Endothelial cell of umbilical vein (primary cell): ENCODE data around the gene CACHD1. TPM values are rescaled to one million over a fixed set of nuclear protein-coding genes. Genes with fewer than 3 reads are reported as not detected.
A peak's percentile ranks its signal among the peaks of the same experiment; 100 is the strongest.

Source experiments
- BruUV-seq: library from RNA; stranded (reverse); fragments of 400-500 nt; replicated peaks from 2 replicates; lab custom pipeline; 2021; lab: Mats Ljungman, UMichigan
- CTCF ChIA-PET: fragments of 300-600, 350-600 bp; sonication (Branson Sonifier 250); formaldehyde crosslinking; loops from one replicate; lab custom pipeline; 2021; ENCODE audit warnings: antibody characterized with exemption, inconsistent platforms; lab: Charles Lee
- POLR2A ChIA-PET: fragments of 300-600, 350-600 bp; sonication (Branson Sonifier 250); formaldehyde crosslinking; loops from one replicate; lab custom pipeline; 2021; ENCODE audit warnings: antibody characterized with exemption, inconsistent platforms; lab: Charles Lee
- DNase-seq: peaks from one replicate; pipeline ENCODE4 v3.0.0-alpha.2; 2011; ENCODE audit warnings: low read depth, low spot score
- FAIRE-seq: peaks from 2 replicates; lab custom pipeline; 2011; peaks lifted over from hg19 to GRCh38; lab: Jason Lieb, UNC
- H2AFZ ChIP-seq: 2 replicates; pipeline ENCODE4 v1.6.0; 2012; ENCODE audit warnings: low read depth, low read length, control low read depth, inconsistent platforms
- H3K27ac ChIP-seq: 2 replicates; pipeline ENCODE4 v1.5.1; 2011; ENCODE audit warnings: low read depth, mild to moderate bottlenecking, control low read depth, low read length, moderate library complexity; ENCODE audit not compliant: insufficient read depth
- H3K27me3 ChIP-seq, 2 experiments: 2 replicates each; pipeline versions ENCODE4 v1.6.0 to v1.6.1; 2011; ENCODE audit warnings: low read length in 2 of 2, mixed read lengths in 1 of 2; ENCODE audit not compliant: control insufficient read depth in 2 of 2, insufficient read depth in 2 of 2
- H3K36me3 ChIP-seq, 2 experiments: 2 replicates in 1 of 2; 3 replicates in 1 of 2; pipeline ENCODE4 v1.5.1; 2011; ENCODE audit warnings: low read length in 2 of 2, mild to moderate bottlenecking in 1 of 2, moderate library complexity in 1 of 2; ENCODE audit not compliant: control insufficient read depth in 2 of 2, insufficient read depth in 2 of 2; ENCODE audit errors: extremely low read depth in 1 of 2
- H3K4me1 ChIP-seq: 3 replicates; pipeline ENCODE4 v1.5.1; 2011; ENCODE audit warnings: mild to moderate bottlenecking, low read length; ENCODE audit not compliant: control insufficient read depth, insufficient read depth; ENCODE audit errors: extremely low read depth
- H3K4me2 ChIP-seq: 2 replicates; pipeline ENCODE4 v1.6.1; 2011; ENCODE audit warnings: low read length, control low read depth, mixed read lengths; ENCODE audit not compliant: insufficient read depth
- H3K4me3 ChIP-seq, 3 experiments: fragments of 200-600 bp in 1 of 3; sonication (generic), shearing (Covaris generic) in 1 of 3; replicated peaks in 1 of 3; 2 replicates each; pipeline ENCODE4 v1.5.1; 2011 to 2016; ENCODE audit warnings: control low read depth in 3 of 3, low read length in 3 of 3, mild to moderate bottlenecking in 2 of 3, inconsistent platforms in 1 of 3, low read depth in 1 of 3, moderate library complexity in 1 of 3; ENCODE audit not compliant: insufficient read depth in 1 of 3
- H3K79me2 ChIP-seq: 2 replicates; pipeline ENCODE4 v1.6.0; 2012; ENCODE audit warnings: low read length, inconsistent platforms; ENCODE audit not compliant: control insufficient read depth, insufficient read depth
- H3K9ac ChIP-seq: replicated peaks from 2 replicates; pipeline ENCODE3; 2011; ENCODE audit warnings: low read length, control low read depth; ENCODE audit not compliant: insufficient read depth; ENCODE audit errors: extremely low read depth
- H3K9me1 ChIP-seq: replicated peaks from 3 replicates; pipeline ENCODE4 v1.6.0; 2011; ENCODE audit warnings: mild to moderate bottlenecking, low read length; ENCODE audit not compliant: control insufficient read depth, insufficient read depth; ENCODE audit errors: extremely low read depth
- H3K9me3 ChIP-seq: replicated peaks from 2 replicates; pipeline ENCODE4 v1.5.1; 2012; ENCODE audit warnings: low read length, inconsistent platforms; ENCODE audit not compliant: control insufficient read depth, insufficient read depth
- H4K20me1 ChIP-seq: replicated peaks from 2 replicates; pipeline ENCODE3; 2011; ENCODE audit warnings: mild to moderate bottlenecking, low read length; ENCODE audit not compliant: control insufficient read depth, insufficient read depth; ENCODE audit errors: extremely low read depth
- FOS ChIP-seq: IDR thresholded peaks from 2 replicates; pipeline ENCODE4 v1.6.1; 2011; ENCODE audit warnings: mild to moderate bottlenecking, low read length, moderate library complexity, borderline replicate concordance; ENCODE audit not compliant: insufficient read depth
- JUN ChIP-seq: IDR thresholded peaks from 2 replicates; pipeline ENCODE4 v1.6.1; 2011; ENCODE audit warnings: borderline replicate concordance, low read depth; ENCODE audit not compliant: insufficient read length, insufficient read depth
- MYC ChIP-seq: IDR thresholded peaks from one replicate; pipeline ENCODE4 v1.6.1; 2011; ENCODE audit warnings: mild to moderate bottlenecking, low read depth, low read length
- POLR2AphosphoS5 ChIP-seq: IDR thresholded peaks from 2 replicates; pipeline ENCODE4 v1.6.1; 2012; ENCODE audit warnings: low read depth, mild to moderate bottlenecking, control low read depth, low read length, moderate library complexity; ENCODE audit not compliant: insufficient read depth
- dilution Hi-C: fragments of 300-500 bp; cut with MboI; formaldehyde crosslinking; loops from one replicate; pipeline ENCODE4 v1.15.0; 2019; ENCODE audit warnings: low sequenced_read_pairs; ENCODE audit not compliant: extremely low pct_ligation_motif_present
- intact Hi-C: fragments of 100-400 bp; cut with micrococcal nuclease; formaldehyde crosslinking; loops from one replicate; pipeline ENCODE4 v1.10.0; 2022
- polyA plus RNA-seq, 4 experiments: library from polyadenylated mRNA; depleted of rRNA in 3 of 4; stranded (reverse) in 3 of 4; unstranded in 1 of 4; fragments of >200 nt; gene quantifications; 2 replicates each; pipeline versions ENCODE4 v1.2.1 to v1.2.3, GENCODE V29; 2011 to 2012; ENCODE audit warnings: missing spikeins in 1 of 4
- total RNA-seq: library from RNA; stranded (reverse); gene quantifications from 2 replicates; pipeline ENCODE4 v1.2.3, GENCODE V29; 2021
- TF ChIP-seq, protein P1 (sequence below): IDR thresholded peaks from 2 replicates; pipeline ENCODE4 v1.6.1; 2011; ENCODE audit not compliant: insufficient read depth, insufficient read length

Gene CACHD1
- total and polyA plus RNA-seq, 2 donors (not counting 3 experiments of a cell fraction or from before 2014, with no cell fraction given) = 3.6 to 9.3 TPM

DNA sequence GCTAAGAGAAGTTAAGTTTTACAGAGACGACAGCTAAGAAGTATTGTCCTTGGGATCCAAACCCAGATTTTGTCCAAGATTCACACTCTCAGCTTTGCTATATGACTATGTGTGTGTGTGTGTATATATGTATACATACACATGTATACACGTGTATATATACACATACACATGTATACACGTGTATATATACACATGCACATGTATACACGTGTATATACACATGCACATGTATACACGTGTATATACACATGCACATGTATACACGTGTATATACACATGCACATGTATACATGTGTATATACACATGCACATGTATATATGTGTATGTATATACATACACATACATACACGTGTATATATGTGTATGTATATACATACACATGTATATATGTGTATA, 3.9 kb upstream of the CACHD1 start:
- H3K36me3 ChIP-seq = no peaks in the 10 kb centered on the region
- no peak for DNase-seq
- H3K9me3 ChIP-seq = no peaks in the 10 kb centered on the region
- no TSS peak for BruUV-seq
- no peak overlapping the region for H3K9ac ChIP-seq
- dilution Hi-C loops = no loop called here
- ChIA-PET POLR2A (no interaction called here), CTCF (no interaction called here)
- intact Hi-C loops = no loop called here
- H3K4me1 ChIP-seq = peaks cover 6% of the 10 kb centered on the region
- no peaks in the 10 kb centered on the region for H4K20me1 ChIP-seq
- no peak for FAIRE-seq
- H3K4me2 ChIP-seq = no peak overlapping the region
- TF ChIP-seq FOS (no peak), JUN (no peak)
- TF ChIP-seq, protein P1, sequence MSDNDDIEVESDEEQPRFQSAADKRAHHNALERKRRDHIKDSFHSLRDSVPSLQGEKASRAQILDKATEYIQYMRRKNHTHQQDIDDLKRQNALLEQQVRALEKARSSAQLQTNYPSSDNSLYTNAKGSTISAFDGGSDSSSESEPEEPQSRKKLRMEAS = no peak
- peaks cover 2% of the 10 kb centered on the region for H3K79me2 ChIP-seq
- no peak overlapping the region for H3K4me3 ChIP-seq
- no peak overlapping the region for H3K27ac ChIP-seq
- H3K9me1 ChIP-seq = no peaks in the 10 kb centered on the region
- H2AFZ ChIP-seq = no peak overlapping the region
- peaks cover 2 to 4% of the 10 kb centered on the region in 2 experiments for H3K27me3 ChIP-seq

DNA sequence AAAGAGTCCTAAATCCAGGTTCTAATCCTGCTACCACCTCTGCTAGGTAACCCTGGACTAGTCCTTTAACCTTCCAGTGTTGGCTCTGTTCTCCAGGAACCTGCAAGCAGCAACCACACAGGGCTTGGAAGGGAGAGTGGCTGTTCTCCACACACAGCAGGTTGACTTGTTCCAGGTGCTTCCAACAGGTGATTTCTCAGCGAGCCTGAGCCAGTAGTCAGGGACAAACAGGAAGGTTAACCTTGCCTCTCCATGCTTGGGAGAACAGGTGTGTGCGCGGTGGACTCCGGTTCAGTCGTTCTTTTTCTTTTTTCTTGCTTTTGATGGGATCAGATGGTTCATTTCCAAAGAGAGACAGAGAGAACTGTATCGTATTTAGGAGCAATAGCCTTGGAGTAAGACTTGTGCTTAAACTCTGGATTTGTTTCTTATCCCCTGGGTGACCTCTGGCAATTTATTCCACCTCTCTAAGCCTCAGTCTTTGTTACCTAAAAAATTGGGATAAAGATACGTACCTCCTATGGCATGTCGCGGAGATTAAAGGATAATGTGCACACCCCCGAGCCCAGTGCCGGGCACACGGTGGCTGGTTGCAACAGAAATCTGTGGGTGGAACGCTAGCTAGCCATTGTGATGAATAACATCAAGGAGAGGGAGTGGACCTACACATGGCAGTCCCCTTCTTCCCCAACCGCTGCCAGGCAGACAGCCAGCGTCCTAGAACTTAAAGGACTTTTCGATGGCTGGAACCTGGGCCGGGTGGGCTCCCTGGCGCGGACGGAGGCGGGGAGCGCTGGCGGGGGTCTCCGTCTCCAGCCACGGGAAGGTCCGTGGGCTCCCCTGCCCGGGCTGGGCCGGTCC, 583 bp upstream of the CACHD1 start:
- dilution Hi-C loops (no loop called here), intact Hi-C loops (no loop called here)
- peaks cover 2 to 4% of the 10 kb centered on the region in 2 experiments for H3K27me3 ChIP-seq
- ChIA-PET POLR2A (no interaction called here), CTCF (no interaction called here)
- no peak for DNase-seq
- H3K9ac ChIP-seq = peak overlapping the region; percentile 73
- peak overlapping the region; percentile 60 to 83 (median 78) for H3K4me3 ChIP-seq
- H3K36me3 ChIP-seq = no peaks in the 10 kb centered on the region
- H3K9me3 ChIP-seq = no peaks in the 10 kb centered on the region
- no peak for TF ChIP-seq MYC
- no peak for TF ChIP-seq POLR2AphosphoS5
- no peaks in the 10 kb centered on the region for H4K20me1 ChIP-seq
- peak overlapping the region; percentile 90 for H3K4me2 ChIP-seq
- peaks cover 16% of the 10 kb centered on the region for H3K4me1 ChIP-seq
- no TSS peak for BruUV-seq
- no peak for FAIRE-seq
- H3K9me1 ChIP-seq = no peaks in the 10 kb centered on the region
- peak overlapping the region; percentile 98 for H2AFZ ChIP-seq
- peak overlapping the region; percentile 13 for H3K27ac ChIP-seq
- H3K79me2 ChIP-seq = peaks cover 4% of the 10 kb centered on the region
